HG03108 (cell line): ENCODE measurements around the gene PLEKHS1.

Experiments
- ATAC-seq: cut with Tn5 transposase; IDR thresholded peaks from one replicate; pipeline ENCODE4 v1.9.1; 2021; ENCODE audit warnings: moderate library complexity; ENCODE audit not compliant: unreplicated experiment

Gene PLEKHS1

DNA sequence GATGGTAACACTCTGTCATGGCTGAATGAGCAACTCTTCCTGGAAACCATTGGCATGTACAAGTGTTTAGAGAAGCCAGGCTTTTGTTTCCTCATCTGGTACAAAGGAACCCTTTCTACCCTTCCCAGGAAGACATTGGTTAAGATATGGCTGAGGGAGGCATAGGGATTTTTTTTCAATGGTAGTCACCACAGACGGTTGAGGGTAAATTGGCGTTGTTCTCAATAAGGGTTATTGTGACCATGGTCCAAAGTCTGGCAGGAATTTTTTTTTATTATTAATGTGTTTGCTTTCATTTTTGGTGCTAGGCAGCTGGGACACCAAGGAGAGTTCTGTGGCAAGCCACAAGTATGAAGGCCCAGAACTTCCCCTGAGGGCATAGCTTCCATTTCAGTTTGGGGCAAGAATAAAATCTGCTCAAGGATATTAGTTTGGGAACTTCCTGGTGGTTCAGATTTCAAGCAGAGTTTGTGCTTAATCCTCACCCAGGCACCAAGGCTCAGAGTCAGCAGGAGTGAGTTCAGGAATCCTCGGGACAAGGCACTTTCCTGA lies at the start of gene PLEKHS1:
PLEKHS1 (plus strand) TSS at position 502 of the 552 bp plus-strand sequence. CDS start 3,596 bp downstream, outside the sequence.
- no peak for ATAC-seq

GRCh38 chr10:113704637-113705343 lies 46.7 kb upstream of the PLEKHS1 start:
- no peak for ATAC-seq

GRCh38 chr10:113705344-113705652 lies 46.2 kb upstream of the PLEKHS1 start:
- no peak for ATAC-seq

- no peak for ATAC-seq
Measured at GRCh38 chr10:113706623-113707022, 44.9 kb upstream of the PLEKHS1 start.

- no peak for ATAC-seq
Measured at GRCh38 chr10:113708640-113709039, 42.8 kb upstream of the PLEKHS1 start.

- no peak for ATAC-seq
Measured at GRCh38 chr10:113709221-113709838, 42.2 kb upstream of the PLEKHS1 start.

GRCh38 chr10:113711142-113711541 lies 40.3 kb upstream of the PLEKHS1 start:
- ATAC-seq, result no peak

DNA sequence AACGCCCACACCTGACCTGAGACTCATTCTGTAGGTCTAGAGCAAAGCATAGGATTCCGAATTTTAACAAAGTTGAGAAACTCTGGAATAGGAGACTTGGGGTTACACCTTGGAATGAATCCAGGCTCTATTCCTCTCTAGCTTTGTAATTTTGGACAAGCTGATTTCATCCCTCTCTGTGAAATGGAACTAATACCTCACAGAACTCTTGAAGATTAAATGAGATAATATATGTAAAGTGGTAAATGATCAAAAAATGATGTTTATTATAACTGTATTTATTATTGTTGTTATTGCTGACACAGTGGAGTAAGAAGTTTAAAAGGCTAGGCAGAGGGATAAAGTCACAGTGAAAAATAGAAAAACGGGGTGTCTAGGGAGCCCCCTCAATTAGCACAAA lies 39.5 kb upstream of the PLEKHS1 start:
- ATAC-seq, result no peak

GRCh38 chr10:113712755-113713639 lies 38.5 kb upstream of the PLEKHS1 start:
- ATAC-seq, result no peak

GRCh38 chr10:113713640-113713982 lies 37.9 kb upstream of the PLEKHS1 start:
- ATAC-seq, result no peak

GRCh38 chr10:113716109-113716910 lies 35.2 kb upstream of the PLEKHS1 start:
- no peak for ATAC-seq

DNA sequence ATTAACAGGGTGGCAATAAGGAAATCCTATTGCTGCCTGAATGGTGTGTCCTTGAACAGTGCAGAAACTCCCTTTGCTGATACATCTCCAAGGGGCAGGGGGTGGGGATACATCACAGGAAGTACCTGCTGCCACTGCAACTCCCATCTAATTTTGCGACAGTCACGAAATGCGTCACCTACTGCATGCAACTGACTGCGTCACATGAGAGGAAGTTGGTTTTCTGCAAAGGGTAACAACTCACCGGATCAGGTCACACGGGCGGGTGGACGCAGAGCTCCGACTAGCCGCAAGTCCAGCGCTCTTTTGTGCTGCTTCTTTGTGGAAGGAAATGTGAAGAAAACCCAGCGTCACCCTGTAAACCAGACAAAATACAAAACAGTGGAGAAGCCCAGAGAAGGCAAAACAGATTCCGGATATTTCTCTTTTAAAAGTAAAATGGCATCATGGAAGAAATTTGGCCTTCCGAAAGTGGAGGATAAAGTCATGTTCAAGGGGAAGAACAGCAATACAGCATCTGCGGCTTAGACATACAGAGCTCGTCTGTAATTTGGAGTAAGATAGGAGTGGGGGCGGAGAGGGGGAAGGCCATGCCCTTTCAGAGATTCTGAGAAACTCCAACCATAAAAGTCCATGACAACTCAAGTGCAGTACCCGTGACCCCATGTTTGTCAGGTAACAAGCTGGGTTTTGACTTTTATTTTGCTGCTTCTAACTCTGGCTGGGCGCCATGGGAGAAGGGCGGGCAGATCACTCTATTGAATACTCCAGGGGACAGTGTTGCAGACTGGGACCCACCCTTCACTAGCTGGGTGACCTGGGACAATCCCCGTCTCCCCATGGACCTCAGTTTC lies 32.3 kb upstream of the PLEKHS1 start:
- no peak for ATAC-seq

- ATAC-seq, result no peak
Measured at GRCh38 chr10:113720386-113720785, 31.1 kb upstream of the PLEKHS1 start.

- no peak for ATAC-seq
Measured at GRCh38 chr10:113732160-113732881, 19.2 kb upstream of the PLEKHS1 start.

- ATAC-seq, result no peak
Measured at GRCh38 chr10:113732966-113733365, 18.5 kb upstream of the PLEKHS1 start.

DNA sequence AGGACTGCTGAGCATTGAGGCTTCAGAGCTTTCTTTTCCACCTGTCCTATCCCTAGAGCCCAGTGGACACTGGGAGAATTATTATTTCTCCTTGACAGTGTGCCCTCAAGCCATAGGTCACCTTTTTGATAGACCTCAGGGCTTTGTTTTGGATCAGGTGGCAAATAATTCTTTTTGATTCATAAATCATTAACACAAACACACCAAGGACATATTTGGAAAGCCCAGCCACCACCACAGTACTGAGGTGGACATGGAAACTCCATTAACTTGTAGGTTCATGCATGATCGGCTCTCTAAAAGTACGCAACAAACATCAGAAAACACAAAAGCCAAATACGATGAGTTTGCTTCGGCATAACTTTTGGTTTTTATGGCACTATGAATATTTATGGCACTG lies 17.8 kb upstream of the PLEKHS1 start:
- no peak for ATAC-seq

- ATAC-seq, result peak; percentile 76
Measured at GRCh38 chr10:113735913-113736312, 15.6 kb upstream of the PLEKHS1 start.

GRCh38 chr10:113736576-113736975 lies 14.9 kb upstream of the PLEKHS1 start:
- no peak for ATAC-seq

DNA sequence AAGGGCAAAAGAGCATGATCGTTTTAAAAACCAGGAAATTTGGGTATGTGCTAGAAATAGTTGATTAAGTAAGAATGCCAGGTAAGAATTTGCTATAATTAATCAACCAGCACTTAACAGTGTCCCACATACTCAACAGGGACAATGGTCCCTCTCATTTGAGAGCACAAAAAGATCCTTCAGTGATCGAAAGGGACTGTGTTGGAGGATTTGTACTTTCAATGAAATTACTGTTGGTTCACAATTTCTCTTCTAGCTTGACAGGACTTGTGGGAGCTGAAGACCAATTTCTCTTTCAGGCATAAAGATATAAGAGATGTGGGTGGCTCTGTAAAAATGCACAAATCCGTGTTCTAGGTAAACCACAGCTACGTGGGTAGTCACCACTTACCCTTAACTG lies 12.5 kb upstream of the PLEKHS1 start:
- no peak for ATAC-seq
